CD4-positive, alpha-beta T cell treated with Interleukin-17A for 1 hour (primary cell): ENCODE data around the gene WFDC5.
"Not testable (repeated sequence)": the region's sequence is repeated elsewhere in the genome, so short reads cannot be mapped to it uniquely, and the experiment has no call there.

Source experiments
- DNase-seq: peaks from one replicate; pipeline ENCODE4 v3.0.0-alpha.2; 2020

Gene WFDC5

DNA sequence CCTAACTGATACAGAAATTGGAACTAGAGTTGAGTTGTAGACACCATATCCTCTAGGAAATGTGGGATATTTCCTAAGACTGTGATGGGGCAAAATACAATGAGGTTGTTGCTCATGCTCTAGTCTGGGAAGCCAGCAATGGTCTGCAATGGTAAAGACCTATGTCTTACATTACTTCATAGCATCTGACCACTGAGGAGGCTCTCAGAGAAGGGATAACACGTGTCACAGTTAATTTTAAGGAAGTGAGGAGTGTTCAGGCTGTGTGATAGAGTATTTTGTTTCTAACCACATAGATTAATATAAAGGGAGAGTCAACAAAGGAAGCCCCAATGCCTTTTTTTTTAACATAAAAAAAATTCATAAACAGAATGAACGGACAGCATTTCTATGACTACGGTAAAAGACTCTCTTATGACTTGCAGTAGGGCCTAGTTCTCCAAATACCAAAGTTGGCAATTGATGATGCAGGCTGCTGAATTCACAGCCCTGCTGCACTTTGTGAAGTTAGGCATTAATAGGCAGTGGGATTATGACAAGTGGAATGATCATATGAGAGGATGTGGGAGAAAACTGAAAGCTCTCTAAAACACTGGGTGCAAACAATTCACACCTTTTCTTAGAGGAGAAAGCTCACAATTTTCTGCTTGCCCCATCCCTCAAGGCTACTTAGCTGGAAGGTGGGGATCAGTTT is 27.7 kb downstream of the WFDC5 start:
- no peak for DNase-seq

DNA sequence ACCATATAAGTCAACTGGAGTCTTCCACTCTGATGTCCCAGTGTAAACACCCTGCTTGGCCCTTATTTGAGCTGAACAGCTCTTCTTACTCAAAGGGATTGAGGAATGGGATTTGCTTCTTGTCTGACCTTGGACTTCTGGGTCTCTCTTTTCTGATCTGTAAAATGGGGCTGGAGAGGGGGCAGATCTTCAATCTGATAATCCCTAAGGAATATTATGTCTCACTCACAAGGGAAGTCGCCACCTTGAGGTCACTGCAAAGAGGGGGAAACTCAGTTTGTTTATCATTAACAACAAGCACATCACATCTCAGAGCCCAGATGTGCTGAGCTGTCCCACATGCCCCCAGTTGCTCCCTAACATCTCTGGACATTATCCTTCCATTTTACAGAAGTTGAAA is 29.1 kb downstream of the WFDC5 start:
- no peak for DNase-seq

DNA sequence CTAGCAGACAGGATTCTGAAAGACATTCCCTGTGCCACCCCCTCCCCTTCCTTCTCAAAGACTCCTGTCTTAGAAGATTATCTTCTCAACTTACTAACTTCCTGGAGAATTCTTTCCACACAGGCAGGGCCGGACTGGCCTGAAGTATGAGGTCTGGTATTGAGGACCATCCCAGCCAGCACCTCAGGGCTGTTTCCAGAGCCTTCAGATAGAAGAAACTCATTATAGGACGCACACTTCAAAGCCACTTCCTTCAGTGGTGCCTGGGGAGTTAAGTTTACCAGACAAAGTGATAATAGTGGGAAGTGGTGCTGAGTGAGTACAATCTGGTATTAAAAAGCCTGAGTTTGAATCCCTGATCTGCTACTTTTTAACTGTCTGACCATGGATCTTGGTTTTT is 29.7 kb downstream of the WFDC5 start:
- DNase-seq, result no peak

DNA sequence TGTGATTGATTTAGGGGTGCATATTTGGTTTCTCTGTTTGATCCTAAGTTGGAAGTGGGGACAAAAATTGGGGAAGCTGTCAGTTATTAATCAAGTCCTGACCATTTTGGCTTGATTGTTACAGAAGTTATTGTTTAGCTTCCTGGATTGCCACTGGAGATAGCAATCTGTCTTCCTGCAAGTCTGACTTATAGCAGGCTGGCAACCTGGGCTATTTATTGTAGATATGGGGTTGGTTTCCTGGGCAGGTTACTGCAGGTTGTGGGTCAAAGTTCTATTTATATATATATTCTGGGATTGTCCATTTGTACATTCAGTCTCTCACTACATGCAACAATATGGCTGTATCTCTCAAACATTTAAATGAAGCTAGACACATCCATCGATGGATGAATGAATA is 31.8 kb downstream of the WFDC5 start:
- DNase-seq, result no peak

DNA sequence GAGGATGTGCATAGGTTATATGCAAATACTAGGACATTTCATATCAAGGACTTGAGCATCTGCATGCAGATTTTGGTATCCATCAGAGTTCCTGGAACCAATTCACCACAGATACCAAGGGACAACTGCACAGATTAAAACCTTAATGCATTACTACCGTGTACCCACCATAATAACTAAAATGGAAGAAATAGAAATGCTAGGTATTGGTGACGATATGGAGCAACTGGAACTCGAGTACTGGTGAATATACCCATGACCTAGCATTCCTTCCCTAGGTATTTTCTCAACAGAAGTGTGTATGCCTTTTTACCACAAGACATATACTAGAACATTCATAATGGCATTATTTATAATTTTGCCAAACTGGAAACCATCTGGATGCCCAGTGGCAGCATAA is 32.5 kb downstream of the WFDC5 start:
- DNase-seq, result no peak

DNA sequence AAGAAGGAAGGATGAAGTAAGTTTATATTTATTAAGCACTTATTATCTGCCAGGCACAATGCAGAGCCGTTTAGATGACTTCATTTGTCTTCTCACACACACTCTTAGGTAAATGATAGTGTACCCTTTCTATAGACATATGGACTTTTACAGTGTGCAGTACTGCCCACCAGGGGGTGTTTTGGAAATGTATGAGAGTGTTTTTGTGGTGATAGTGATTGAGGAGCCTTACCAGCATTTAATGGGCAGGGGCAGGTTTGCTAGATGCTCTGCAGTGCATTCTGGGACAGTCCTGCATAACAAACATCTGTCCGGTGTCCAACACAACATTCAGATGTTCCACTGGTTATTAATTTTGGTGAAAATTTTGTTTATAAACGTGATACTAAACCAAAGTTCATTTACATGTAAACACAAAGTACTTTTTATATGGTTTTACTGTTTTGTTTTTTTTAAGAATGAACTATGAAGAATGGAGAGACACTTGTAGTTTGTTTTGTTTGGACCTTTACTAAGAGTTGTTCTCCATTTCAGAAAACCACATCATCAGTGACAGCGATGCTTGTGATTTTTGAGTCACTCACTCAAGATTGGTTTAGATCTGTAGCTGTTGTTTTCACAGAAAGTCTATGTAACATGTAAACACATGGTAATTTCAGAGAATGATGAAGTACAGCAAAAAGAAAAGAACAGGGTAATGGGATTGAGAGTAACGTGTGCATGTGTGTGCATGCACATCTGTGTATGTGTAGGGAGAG is 33.9 kb downstream of the WFDC5 start:
- peak; percentile 3 for DNase-seq

DNA sequence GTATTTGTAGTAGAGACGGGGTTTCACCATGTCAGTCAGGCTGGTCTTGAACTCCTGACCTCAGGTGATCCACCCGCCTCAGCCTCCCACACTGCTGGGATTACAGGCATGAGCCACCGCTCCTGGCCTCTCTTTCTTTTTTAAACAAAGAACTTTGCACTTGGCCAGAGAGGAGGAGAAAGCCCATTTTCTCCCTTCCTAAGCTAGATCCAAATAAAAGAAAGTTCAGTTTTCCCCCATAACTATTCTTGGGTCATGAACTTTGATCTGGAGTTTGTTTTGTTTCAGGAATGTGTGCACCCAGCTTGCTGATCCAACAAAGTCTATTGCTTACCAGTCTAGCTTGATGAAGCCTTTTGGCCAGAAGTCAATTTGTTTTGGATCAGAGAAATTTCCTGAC is 37.4 kb downstream of the WFDC5 start:
- DNase-seq, result no peak

DNA sequence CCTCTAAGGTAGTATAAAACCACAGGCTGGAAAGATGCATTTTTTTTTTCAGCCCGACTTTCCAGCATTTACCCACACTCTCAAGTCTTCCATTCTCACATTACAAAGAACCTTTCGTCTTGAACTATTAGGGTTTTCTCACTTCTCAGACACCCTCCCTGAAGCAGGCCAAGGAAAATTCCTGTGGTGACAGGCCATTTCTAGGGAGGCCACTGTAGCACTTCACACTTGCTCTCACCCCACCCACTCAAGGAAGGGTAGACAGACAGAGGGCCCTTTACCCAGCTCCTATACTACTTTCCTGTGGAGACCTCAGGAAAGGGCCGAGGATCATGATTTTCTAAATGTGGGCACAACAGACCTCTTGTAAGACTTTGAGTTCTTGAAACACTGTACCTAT is 41.8 kb downstream of the WFDC5 start:
- DNase-seq, result no peak

DNA sequence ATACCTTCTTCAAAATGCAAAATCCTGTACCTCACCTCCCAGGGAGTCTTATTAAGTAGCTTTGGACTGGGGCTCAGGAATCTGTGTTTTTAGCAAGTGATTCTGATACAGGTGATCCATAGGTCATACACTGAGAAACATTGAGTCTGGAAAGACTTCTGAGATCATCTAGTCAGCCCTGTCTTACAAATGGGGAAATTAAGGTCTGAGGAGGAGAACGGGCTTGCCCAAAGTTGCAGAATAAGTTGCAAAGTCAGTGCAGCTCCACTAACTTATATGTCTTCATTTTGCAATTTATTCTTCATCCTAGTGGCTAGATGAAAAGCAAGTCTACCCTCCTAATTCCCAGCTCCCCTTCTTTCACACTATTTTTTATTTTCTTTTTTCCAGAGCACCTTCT is 42.9 kb downstream of the WFDC5 start:
- DNase-seq, result no peak

DNA sequence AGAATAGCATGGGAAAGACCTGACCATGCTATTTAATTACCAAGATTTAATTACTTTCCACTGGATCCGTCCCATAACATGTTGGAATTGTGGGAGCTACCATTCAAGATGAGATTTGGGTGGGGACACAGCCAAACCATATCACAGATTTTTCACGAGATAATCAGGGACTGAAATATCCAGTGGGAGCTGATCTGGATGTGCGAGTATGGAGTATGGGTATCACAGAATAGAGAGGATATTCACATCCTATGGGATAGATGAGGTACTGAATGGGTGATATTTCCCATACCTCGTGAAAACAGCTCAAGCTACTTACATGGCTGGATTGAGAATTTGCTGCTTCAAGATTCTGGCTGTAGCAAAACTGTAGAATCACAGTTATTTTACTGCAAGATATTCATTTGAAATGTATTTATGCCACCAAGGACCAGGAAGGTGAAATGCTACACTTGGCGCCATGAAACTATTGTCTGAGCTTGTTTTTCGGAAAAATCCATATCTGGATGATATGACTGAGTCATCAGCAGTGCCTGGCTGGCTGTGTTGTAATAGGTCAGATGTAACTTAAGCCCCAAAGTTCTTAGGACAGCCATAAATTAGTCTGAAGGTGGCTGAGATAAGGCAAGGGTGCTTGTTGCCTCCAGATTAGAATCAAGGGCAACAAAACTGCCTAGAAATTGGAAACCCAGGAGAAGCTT is 43.9 kb downstream of the WFDC5 start:
- DNase-seq, result no peak

DNA sequence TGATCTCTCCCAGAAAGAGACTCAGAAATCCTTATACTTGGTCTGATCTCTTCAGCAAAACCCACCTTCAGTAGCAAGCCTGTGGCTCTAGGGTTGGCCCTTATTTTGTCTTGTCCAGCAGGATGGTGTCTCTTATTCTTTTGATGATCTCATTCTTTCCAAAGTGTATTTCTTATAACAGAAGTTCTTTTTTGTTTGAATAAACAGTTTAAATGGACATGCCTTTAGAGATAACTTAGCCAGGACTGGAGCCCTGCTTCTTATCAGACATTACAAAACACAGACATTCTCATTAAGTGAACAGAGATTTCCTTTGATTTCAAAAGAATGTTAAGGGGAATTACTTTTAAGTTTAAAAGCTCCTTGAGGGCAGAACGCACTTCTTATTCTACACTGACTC is 45.7 kb downstream of the WFDC5 start:
- no peak for DNase-seq

DNA sequence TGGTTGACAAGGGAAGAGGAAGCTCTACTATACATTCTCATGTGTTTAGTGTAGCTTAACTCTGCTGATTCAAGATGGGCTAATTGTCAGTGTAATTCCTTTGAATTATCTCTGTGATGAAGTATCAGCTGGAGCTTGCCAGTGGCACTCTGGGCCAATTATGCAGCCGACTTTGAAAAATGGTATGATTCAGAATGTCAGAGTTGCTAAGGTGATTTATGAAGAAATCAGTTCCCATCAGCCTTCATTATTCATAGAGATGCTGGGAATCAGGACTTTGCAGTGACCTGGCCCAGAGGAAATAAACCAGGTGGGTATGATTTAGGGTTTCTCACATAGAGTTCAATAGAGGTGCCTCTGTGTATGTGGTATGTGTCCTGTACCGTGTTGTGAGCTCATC is 47.4 kb downstream of the WFDC5 start:
- DNase-seq, result no peak

DNA sequence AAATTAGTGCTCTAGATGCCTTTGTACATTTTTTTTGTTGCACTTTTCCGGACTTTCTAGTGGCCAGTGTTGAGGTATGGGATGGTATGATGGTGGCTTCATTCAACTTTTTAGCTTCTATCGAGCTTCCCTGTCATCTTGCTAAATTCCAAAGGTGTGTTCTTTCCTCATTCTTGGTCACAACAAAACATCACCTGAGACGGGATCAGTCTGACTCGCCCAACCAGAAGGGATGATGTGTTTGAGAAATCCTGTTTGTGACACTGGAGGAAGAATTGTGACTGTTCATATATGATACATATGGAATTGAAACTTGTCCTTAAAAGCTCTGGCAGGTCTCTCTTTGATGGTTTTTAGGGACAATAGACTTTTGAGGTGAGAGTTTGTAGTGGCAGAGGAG is 47.9 kb downstream of the WFDC5 start:
- DNase-seq, result no peak

DNA sequence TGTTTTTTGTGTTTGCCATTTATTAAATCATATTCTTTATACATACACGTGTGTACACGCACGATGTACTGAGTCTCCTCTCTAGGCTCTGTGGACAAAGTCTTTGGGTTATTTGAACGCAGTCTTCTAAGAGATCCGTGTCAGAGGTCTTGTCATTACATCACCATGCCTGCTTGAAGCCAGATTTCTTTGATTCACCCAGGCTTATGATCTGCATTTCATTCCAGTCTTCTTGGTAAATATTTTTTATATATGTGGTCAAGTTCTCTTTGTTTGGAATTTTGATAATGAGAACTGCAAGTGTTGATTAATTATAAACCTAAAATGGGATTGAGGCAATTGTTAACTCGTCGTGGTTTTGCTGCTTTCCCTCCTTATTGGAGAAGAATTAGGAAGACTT is 48.6 kb downstream of the WFDC5 start:
- no peak for DNase-seq

DNA sequence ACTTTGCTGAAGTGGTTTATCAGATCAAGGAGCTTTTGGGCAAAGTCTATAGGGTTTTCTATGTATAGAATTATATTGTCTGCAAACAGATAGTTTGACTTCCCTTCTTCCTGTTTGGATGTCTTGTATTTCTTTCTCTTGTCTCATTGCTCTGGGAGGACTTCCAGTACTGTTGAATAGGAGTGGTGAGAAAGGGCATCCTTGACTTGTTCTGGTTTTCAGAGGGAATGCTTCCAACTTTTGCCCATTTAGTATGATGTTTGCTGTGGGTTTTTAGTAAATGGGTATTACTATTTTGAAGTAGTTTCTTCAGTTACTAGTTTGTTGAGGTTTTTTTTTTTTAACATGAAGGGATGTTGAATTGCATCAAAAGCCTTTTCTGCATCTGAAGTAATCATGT is 50.2 kb downstream of the WFDC5 start:
- no peak for DNase-seq

DNA sequence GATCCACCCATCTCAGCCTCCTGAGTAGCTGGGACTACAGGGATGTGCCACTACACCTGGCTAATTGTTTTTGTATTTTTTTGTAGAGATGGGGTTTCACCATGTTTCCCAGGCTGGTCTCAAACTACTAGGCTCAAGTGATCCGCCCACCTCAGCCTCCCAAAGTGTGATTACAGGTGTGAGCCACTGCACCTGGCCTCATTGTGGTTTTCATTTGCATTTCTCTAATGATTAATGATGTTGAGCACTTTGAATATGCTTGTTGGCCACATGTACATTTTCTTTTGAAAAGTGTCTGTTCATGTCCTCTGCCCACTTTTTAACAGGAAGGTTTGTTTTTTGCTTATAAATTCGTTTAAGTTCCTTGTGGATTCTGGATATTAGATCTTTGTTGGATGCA is 51.9 kb downstream of the WFDC5 start:
- not testable (repeated sequence) for DNase-seq

DNA sequence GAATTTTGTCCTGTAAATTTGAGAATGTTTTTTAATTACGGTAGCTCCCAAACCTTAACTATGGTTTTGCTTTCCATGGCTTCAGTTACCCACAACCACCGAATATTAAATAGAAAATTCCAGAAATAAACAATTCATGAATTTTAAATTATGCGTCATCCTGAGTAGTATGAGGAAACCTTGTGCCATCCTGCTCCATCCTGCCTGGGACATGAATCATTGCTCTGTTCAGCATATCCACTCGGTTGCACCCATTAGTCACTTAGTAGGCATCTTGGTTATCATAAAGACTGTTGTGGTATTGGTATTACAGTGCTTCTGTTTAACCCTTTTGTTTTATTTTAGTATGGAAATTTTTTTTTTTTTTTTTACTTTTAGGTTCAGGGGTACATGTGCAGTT is 53.7 kb downstream of the WFDC5 start:
- DNase-seq, result no peak

DNA sequence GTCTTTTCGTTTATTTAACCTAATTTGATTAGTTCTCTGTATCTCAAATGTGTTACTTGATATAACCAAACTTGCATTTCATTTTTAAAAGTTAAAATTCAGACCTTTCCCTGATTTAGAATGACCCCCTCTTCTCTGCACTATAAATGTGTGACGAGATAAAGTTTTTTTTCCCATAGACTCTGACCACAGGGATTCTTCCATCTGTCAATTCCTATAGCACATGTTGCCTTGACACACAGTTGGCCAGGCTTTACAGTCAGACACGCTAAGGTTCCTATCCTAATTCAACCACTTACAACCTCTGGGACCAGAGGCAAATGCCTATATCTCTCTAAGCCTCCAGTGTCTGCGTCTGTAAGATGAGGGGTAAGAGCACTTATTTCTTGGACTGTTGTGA is 54.7 kb downstream of the WFDC5 start:
- no peak for DNase-seq
